ENCODE results near the gene LCE5A. TPM values are rescaled to one million over a fixed set of nuclear protein-coding genes. Genes with fewer than 3 reads are reported as not detected.
"Not testable (repeated sequence)": the region's sequence is repeated elsewhere in the genome, so short reads cannot be mapped to it uniquely, and the experiment has no call there.

The LCE5A gene
- total RNA-seq, 2 experiments from 2014 or later = not detected

DNA sequence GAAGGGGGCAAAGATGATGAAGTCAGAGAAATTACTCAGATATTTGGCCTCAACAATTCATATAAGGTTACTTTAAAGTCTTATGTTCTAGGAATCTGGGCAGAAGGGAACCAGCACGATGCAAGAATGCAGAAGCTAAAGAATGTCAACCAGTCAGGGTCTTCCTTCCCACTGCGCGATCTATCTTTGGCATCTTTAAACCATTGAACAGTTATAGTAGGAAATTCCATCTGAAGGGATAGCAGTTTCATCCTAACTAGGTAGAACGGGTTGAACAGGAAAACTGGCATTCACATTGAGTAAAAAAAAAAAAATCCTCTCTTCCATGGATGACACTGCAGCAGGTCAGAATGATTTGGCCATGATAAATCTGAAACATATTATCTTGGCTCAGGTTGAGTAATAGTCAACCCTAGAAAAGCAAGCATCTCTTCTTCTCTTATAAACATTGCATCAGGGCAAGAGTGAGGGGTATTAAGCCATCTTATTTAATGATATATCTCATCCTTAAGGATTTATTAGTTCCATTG, 10.0 kb downstream of the LCE5A start:
- Mint-ChIP-seq H3K4me1 (ENCODE audit: low read depth) (no peaks in the 10 kb centered on the region), H3K9me3 (peaks cover 2% of the 10 kb centered on the region), H3K27ac (no peak overlapping the region), H3K36me3 (ENCODE audit: low read depth) (no peaks in the 10 kb centered on the region), H3K27me3 (ENCODE audit: low read depth) (peaks cover 23% of the 10 kb centered on the region), H3K4me3 (no peak overlapping the region)
- no peak for DNase-seq
- intact Hi-C loops (cut with micrococcal nuclease) = no loop called here
- CTCF ChIA-PET = interaction anchor here (0.7 kb wide), 1 partner anchor 127 kb away, joined by 3 read pairs; no protein-coding TSS in a partner anchor

DNA sequence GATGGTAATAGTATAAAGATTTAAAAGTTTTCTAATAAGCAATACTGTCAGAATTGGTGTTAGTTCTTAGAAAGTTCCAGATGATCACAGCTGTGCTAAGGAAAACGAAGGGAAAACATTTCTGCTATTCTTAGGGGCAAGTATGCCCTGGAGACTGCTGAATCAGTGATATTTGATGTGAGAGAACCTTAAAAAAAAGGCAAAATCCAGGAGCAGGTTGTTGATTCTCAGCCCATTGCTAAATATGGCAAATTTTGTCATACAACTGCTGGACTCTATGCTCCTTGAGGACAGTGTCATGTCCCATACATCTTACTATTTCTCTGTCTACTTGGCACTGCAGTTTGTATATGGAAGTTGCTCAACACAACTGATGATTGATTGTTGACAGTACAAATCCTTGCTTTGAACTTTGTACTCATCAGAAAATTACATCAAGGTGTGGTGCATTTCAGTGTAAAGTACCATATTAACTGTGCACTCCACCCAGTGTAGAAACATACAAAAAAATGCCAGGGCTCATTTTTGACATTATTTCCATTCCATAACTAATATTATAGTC, 14.6 kb downstream of the LCE5A start:
- H3K4me3 Mint-ChIP-seq = no peak overlapping the region
- peaks cover 23% of the 10 kb centered on the region for H3K27me3 Mint-ChIP-seq (ENCODE audit: low read depth)
- CTCF ChIA-PET = no interaction called here
- no peaks in the 10 kb centered on the region for H3K36me3 Mint-ChIP-seq (ENCODE audit: low read depth)
- no peaks in the 10 kb centered on the region for H3K4me1 Mint-ChIP-seq (ENCODE audit: low read depth)
- H3K27ac Mint-ChIP-seq = no peak overlapping the region
- no peak for DNase-seq
- intact Hi-C loops (cut with micrococcal nuclease) = no loop called here
- peaks cover 7% of the 10 kb centered on the region for H3K9me3 Mint-ChIP-seq

DNA sequence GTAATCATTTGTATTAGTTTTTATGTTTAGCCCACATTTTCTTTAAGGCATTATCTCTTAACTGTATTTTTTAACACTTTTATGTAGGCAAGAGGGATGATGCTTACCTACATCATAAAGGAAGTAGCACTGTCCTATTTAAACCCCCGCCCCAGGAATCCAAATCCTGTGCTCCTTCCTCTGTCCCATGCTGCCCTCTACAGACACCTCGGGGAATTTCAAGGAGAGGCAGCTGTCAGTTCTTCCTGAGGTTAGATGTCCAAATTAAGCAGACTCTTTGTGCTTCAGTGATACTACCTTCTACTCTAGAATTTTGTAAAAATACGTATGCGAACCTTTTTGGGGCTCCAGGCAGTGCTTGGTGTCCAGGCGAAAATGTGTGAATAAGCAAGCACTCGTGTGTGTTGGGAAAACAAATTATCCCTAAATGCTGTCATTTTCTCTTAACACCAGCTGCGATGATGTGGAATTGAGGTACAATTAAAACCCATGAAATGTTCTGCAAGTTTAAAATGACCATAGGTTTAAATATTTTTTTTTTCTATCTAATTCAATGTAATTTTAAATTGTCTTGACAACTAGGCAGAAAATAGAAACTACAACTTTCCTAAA, 22.8 kb downstream of the LCE5A start:
- Mint-ChIP-seq H3K36me3 (ENCODE audit: low read depth) (no peaks in the 10 kb centered on the region), H3K27me3 (ENCODE audit: low read depth) (peaks cover 35% of the 10 kb centered on the region), H3K4me3 (no peak overlapping the region), H3K4me1 (ENCODE audit: low read depth) (no peaks in the 10 kb centered on the region), H3K9me3 (no peaks in the 10 kb centered on the region), H3K27ac (no peak overlapping the region)
- intact Hi-C loops (cut with micrococcal nuclease) = loop anchor here (2.0 to 5.0 kb wide), 3 partner anchors 47 to 346 kb away; no protein-coding TSS in a partner anchor
- peak; percentile 66 for DNase-seq
- CTCF ChIA-PET = interaction anchor here (1.2 to 1.5 kb wide), 2 partner anchors 10 to 113 kb away, joined by 3 to 4 read pairs; no protein-coding TSS in a partner anchor

DNA sequence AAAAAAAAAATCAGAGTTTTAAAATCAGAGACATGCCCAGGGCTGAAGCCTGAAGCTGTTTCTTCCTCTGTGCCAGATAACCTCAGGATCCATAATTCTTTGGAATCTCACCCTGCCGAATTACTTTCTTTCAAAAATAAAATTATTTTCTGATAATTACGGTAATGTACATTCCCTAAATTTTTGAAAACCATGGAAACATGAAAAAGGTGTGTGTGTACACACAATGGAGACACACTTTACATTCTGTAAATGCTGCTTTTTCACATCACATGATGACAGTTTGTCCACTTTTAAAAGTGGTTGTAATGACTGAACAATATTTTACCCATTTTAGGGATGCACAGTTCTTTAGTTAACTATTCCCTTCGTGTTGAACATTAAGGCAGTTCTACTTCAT, 25.2 kb downstream of the LCE5A start:
- Mint-ChIP-seq H3K36me3 (ENCODE audit: low read depth) (no peaks in the 10 kb centered on the region), H3K9me3 (no peaks in the 10 kb centered on the region), H3K4me3 (no peak overlapping the region), H3K27me3 (ENCODE audit: low read depth) (peaks cover 19% of the 10 kb centered on the region), H3K4me1 (ENCODE audit: low read depth) (no peaks in the 10 kb centered on the region), H3K27ac (no peak overlapping the region)
- CTCF ChIA-PET = no interaction called here
- no peak for DNase-seq
- intact Hi-C loops (cut with micrococcal nuclease) = no loop called here

DNA sequence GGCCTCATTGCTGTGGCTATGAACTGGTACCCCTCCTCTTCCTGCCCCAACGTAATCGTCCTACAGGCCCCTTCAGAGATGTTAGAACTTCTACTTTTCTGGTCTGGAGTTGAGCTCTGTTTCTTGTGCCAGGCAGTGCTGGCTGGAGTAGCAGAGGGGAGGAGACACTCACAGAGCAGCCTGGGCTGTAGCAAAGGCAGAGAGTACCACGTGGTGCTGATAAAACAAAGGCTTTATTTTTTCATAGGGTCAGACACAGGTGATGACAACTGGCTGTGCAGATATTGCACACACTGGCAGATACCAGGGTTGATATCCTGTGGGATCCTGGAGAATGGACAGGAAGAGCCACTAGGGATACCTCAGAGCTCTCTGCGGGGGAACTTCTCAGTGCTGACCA, 26.9 kb downstream of the LCE5A start:
- Mint-ChIP-seq H3K9me3 (no peaks in the 10 kb centered on the region), H3K4me1 (ENCODE audit: low read depth) (no peaks in the 10 kb centered on the region), H3K4me3 (no peak overlapping the region), H3K27ac (no peak overlapping the region), H3K36me3 (ENCODE audit: low read depth) (no peaks in the 10 kb centered on the region), H3K27me3 (ENCODE audit: low read depth) (peaks cover 21% of the 10 kb centered on the region)
- intact Hi-C loops (cut with micrococcal nuclease) = no loop called here
- CTCF ChIA-PET = no interaction called here
- DNase-seq = no peak

DNA sequence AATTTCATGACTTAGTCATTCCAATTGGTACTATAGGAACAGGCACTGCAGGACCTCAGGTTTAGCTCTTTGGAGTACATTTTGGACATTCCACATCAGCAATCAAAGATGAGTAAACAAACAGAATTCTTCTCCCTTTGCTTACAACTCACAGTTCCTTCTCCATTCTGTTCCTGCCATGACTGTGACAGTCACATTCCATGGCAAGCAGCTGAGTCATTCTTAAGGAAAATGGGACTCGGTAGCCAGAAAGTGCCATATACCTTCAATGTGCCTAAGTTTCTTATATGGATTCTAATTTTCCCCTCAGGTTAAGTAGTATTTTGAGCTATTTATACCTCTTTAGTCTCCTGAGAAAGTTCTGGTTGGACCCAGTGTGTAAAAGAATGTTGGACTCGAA, 29.3 kb downstream of the LCE5A start:
- Mint-ChIP-seq H3K27me3 (ENCODE audit: low read depth) (peaks cover 14% of the 10 kb centered on the region), H3K4me3 (no peak overlapping the region), H3K9me3 (no peaks in the 10 kb centered on the region), H3K27ac (no peak overlapping the region), H3K4me1 (ENCODE audit: low read depth) (no peaks in the 10 kb centered on the region), H3K36me3 (ENCODE audit: low read depth) (no peaks in the 10 kb centered on the region)
- CTCF ChIA-PET = no interaction called here
- DNase-seq = no peak
- intact Hi-C loops (cut with micrococcal nuclease) = no loop called here

DNA sequence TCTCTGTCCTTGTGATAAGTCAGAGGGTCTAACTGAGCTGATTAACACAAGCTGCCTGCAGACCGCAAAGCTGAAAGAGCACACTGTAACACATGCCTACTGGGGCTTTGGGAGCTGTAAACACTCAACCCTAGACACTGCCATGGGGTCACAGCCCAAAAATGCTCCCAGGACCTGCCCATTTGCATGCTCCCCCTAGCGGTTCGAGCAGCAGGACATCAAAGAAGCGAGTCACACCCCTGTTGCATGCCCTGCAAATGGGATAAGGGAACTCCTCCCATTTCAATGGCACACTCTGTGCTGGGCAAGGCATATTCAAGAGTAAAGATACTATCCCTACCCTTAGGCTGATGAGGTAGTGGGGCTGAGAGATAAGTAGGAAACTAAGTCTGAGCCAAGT, 33.2 kb downstream of the LCE5A start:
- Mint-ChIP-seq H3K36me3 (ENCODE audit: low read depth) (no peaks in the 10 kb centered on the region), H3K9me3 (no peaks in the 10 kb centered on the region), H3K4me3 (no peak overlapping the region), H3K27me3 (ENCODE audit: low read depth) (peaks cover 10% of the 10 kb centered on the region), H3K27ac (no peak overlapping the region), H3K4me1 (ENCODE audit: low read depth) (no peaks in the 10 kb centered on the region)
- intact Hi-C loops (cut with micrococcal nuclease) = no loop called here
- CTCF ChIA-PET = interaction anchor here (1.4 kb wide), 1 partner anchor 10 kb away, joined by 4 read pairs; no protein-coding TSS in a partner anchor
- DNase-seq = no peak

DNA sequence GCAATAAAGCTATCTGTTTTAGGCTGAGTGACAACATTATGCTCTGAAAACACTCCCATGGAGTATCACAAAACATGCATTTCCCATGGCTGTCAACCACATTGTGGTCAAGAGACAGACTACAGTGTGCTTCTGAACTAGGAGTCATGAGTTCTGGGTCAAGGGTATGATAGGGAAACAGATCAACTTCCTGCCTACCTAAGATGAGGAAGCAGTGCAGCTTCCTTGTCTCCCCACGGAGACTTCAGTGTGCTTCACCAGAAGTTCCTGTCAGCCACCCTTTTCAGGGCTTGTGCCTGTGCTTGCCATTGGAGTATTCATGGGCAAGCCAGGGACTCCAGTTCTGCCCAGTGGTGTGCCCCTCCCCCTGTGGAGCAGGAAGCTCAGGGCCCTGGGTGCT, 36.1 kb downstream of the LCE5A start:
- no peak overlapping the region for H3K4me3 Mint-ChIP-seq
- DNase-seq = no peak
- no peaks in the 10 kb centered on the region for H3K36me3 Mint-ChIP-seq (ENCODE audit: low read depth)
- intact Hi-C loops (cut with micrococcal nuclease) = no loop called here
- no peak overlapping the region for H3K27ac Mint-ChIP-seq
- peaks cover 6% of the 10 kb centered on the region for H3K27me3 Mint-ChIP-seq (ENCODE audit: low read depth)
- H3K9me3 Mint-ChIP-seq = no peaks in the 10 kb centered on the region
- H3K4me1 Mint-ChIP-seq (ENCODE audit: low read depth) = no peaks in the 10 kb centered on the region
- CTCF ChIA-PET = no interaction called here

DNA sequence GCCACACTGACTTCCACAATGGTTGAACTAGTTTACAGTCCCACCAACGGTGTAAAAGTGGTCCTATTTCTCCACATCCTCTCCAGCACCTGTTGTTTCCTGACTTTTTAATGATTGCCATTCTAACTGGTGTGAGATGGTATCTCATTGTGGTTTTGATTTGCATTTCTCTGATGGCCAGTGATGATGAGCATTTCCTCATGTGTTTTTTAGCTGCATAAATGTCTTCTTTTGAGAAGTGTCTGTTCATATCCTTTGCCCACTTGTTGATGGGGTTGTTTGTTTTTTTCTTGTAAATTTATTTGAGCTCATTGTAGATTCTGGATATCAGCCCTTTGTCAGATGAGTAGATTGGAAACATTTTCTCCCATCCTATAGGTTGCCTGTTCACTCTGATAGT, 37.8 kb downstream of the LCE5A start:
- H3K4me3 Mint-ChIP-seq; H3K4me1 Mint-ChIP-seq (ENCODE audit: low read depth); CTCF ChIA-PET; H3K27me3 Mint-ChIP-seq (ENCODE audit: low read depth); H3K9me3 Mint-ChIP-seq; intact Hi-C loops (cut with micrococcal nuclease); H3K36me3 Mint-ChIP-seq (ENCODE audit: low read depth); DNase-seq; H3K27ac Mint-ChIP-seq: not testable (repeated sequence)

Other genes with a start within 250 kb of the LCE5A start
- gene FLG, start 185.6 kb upstream of the LCE5A start, total RNA-seq = not detected
- not detected for gene FLG2, start 150.8 kb upstream of the LCE5A start, total RNA-seq
- not detected for gene CRNN, start 96.5 kb upstream of the LCE5A start, total RNA-seq
- gene CRCT1, start 3.7 kb downstream of the LCE5A start, total RNA-seq = not detected
- gene LCE3E, start 56.0 kb downstream of the LCE5A start, total RNA-seq = not detected
- gene LCE3D, start 69.7 kb downstream of the LCE5A start, total RNA-seq = not detected
- not detected for gene LCE3C, start 89.4 kb downstream of the LCE5A start, total RNA-seq
- gene LCE3B, start 103.0 kb downstream of the LCE5A start, total RNA-seq = not detected
- gene LCE3A, start 112.3 kb downstream of the LCE5A start, total RNA-seq = not detected
- gene LCE2D, start 152.6 kb downstream of the LCE5A start, total RNA-seq = not detected
- gene LCE2C, start 164.5 kb downstream of the LCE5A start, total RNA-seq = not detected
- gene LCE2B, start 175.3 kb downstream of the LCE5A start, total RNA-seq = not detected
- gene LCE2A, start 187.5 kb downstream of the LCE5A start, total RNA-seq = not detected
- gene LCE4A, start 197.4 kb downstream of the LCE5A start, total RNA-seq = not detected
- not detected for gene KPRP, start 247.2 kb downstream of the LCE5A start, total RNA-seq

Measured in activated naive CD4-positive, alpha-beta T cell treated with anti-CD3 and anti-CD28 coated beads for 36 hours (primary cell).